Activated T-helper 9 cell treated with anti-CD3 and anti-CD28 coated beads, Interleukin-2, amount 50 U/mL, for 16 hours (primary cell): ENCODE measurements around the gene GNG10.
A peak's percentile ranks its signal among the peaks of the same experiment; 100 is the strongest.
"Not testable (repeated sequence)": the region's sequence is repeated elsewhere in the genome, so short reads cannot be mapped to it uniquely, and the experiment has no call there.

Experiments
- DNase-seq: peaks from one replicate; pipeline ENCODE4 v3.0.0-alpha.2; 2020; ENCODE audit warnings: low read depth

GNG10 gene

GRCh38 chr9:111649016-111649415 is 12.4 kb upstream of the GNG10 start:
- DNase-seq: no peak

DNA sequence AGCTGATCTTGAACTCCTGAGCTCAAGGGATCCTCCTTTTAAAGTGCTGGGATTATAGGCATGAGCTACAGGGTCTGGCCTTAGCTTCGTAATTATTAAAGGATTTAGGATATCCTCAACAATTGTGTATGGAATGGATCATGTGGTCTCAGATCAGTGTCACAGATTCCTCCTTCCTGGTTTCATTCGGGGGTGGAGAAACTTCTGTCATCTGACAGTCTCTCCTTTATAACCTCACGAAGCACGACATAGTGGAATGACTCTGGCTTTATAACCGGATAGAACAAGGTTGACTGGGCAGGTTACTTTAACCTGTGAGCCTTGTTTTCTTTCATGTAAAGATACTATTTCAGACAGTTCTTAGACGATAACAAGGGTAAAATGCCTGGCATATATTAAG is 4.4 kb upstream of the GNG10 start:
- DNase-seq: no peak

DNA sequence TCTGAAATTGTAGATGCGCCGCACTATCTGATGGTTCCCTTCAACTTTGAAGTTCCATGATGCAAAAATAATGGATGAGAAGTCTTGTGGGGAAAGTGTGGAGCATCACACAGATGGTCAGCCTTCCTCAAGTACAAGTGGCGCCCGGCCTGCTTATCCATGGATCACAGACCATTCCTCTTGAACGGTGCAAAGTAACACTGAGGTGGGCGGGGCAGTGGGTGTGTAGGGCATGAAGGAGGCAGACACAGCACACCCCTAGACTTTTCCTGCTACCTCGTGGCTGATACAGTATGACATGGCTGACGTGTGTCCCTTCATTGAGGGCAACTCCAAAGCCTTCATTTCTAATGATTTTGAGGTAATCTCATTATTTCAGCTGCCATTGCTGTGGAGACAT is 2.5 kb upstream of the GNG10 start:
- no peak for DNase-seq

DNA sequence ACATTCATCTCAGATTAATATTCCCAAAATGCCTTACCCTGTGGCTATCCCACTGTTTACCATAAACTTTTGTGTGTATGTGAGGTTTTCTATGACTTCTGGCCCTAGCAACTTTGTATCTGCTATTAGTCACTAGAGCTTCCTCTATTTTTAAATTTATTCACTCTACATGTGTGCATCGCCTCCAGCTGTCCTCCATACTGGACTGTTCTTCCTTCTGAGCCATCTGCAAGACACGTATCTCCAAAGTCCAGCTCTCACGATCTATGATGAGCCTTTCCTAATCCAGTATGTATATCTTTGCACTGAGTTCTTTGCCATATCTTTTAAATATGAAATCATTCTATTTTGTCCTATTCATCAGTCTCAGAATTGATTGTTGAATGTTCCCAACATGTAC is 1.7 kb upstream of the GNG10 start:
- no peak for DNase-seq

DNA sequence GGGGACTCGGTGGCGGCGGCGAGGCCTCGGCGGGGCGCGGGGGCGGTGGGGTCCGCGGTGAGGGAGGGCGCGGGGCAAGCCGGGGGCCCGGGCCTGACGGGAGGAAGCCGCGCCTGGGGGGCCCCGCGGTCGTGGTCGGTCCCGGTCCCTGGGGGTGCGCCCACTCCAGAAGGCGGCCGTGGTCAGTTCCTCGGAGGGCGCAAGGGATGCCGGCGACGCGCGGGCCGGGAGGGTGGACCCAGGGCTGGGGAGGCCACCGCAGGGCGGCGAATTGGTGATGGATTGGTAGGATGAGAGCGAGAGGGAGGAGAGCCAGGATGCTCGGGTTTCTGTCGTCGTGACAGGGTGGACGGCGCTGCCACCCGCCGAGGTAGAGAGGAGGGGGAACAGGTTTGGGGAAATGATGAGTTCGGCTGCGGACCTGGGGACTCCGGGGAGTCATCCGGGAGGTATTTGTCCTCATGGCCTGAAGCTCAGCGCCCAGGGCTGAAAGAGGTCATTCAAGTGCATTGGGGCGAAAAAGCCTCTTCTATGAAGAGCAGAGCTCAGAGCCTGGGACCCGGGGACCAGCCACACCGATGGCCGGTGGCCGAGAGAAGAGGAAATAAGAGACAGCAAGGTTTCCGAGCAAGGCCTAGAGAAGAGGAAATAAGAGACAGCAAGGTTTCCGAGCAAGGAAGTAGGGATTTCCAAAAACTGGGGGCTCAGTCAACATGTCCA is 557 bp downstream of the GNG10 start:
- peak; percentile 12 for DNase-seq

- no peak for DNase-seq
These were observed 1.3 kb downstream of the GNG10 start for GRCh38 chr9:111662576-111663300.

DNA sequence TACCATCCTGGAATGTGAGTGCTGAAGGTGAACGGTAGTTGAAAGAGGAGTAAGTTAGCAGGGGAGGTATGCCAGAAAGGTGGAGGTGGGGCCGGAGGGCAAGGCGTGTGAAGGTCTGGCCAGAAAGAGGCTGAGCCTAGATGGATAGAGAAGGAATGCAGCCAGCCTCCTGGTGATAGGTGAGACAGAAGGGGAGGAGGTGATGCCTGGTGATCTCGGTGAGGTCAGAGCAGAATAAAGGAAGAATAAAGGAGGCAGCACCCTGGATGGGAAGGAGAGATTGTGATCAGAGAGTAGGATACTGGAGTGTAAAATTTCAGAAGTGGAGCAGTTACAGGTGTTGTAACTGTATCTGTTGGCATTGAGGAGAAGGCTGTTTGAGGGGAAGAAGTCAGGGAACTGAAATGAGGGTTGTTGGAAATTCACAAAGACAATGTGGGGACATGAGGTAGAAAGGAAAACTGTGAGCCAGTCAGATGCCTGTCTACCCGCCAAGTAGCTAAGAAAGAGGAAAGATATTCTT is 2.0 kb downstream of the GNG10 start:
- DNase-seq: no peak

DNA sequence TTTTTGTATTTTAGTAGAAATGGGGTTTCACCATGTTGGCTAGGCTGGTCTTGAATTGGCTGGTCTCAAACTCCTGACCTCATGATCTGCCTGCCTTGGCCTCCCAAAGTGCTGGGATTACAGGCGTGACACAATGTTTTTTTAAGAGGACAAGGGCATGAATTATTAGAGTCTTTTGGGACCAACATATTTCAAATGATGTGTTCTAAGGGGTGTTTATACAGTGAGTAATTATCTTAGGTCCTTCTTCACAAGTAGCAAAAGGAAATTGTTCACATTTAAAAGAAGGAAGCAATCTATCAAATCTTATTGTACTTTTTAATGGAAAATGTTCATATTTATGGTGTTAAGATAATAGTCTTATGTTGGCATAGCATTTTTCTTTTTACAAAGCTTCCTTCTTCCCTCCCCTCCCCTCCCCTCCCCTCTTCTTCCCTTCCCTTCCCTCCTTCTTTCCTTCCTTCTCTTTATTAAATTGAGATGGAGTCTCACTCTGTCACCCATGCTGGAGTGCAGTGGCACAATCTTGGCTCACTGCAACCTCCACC is 6.7 kb downstream of the GNG10 start:
- DNase-seq: no peak

GRCh38 chr9:111668601-111669000 is 7.2 kb downstream of the GNG10 start:
- DNase-seq: not testable (repeated sequence)

DNA sequence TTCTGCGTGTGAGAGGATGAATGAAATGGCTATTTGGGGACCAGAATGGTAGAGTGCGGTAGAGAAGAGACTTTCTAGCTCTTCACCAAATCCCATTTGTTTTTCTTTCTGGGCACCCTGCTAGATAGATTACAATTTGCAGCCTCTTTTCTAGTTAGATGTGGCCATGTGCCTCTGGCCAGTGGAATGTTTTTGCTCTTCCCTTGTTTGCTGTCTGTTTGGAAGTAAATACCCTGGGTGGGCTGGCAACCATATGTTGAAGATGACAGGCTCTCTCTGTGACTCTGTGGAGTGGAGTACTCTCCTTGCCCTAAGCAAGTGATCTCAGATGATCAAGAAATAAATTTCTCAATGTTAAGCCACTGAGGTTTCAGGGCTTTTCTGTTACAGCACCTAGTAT is 12.9 kb downstream of the GNG10 start:
- no peak for DNase-seq

GRCh38 chr9:111676116-111676515 is 14.7 kb downstream of the GNG10 start:
- no peak for DNase-seq

DNA sequence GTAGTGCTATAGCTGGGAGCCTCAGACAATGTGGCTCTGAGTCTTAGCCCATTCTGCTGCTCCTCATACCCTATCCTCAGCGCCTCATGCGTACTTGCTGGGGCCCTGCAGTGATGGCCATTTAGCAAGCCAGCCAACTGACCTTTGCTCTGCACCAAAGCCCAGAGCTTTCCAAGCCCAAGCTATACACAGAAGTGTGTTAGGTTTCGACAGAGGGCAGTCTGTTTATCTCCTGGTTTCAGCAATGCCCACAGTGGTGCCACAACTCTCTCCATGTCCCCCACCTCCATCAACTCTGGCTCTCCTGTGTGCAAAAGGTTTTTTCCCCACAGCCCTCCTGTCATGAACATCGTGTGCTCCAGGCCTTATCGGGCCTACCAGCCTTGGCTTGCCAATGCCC is 16.9 kb downstream of the GNG10 start:
- DNase-seq: no peak

- no peak for DNase-seq
These were observed 17.8 kb downstream of the GNG10 start for GRCh38 chr9:111679199-111679598.

DNA sequence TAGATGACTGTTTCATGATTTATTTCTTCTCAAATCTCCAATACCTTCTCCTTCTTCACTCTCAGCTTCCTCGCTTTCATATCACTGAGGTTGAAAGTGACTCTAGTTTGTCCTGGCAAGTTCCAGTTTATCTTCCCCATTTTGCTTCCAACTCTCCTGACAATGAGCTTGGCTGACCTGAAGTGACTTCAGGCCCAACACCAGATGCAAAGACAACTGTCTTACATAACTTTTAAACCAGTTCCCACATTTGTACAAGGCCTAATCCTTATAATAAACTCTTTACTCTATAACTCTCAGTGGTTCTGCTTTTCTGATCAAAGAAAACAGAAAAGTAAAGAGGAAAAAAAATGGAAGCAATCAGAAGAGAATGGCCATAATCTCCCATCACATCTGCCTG is 22.0 kb downstream of the GNG10 start:
- no peak for DNase-seq

- no peak for DNase-seq
These were observed 30.4 kb downstream of the GNG10 start for GRCh38 chr9:111691672-111692329.

DNA sequence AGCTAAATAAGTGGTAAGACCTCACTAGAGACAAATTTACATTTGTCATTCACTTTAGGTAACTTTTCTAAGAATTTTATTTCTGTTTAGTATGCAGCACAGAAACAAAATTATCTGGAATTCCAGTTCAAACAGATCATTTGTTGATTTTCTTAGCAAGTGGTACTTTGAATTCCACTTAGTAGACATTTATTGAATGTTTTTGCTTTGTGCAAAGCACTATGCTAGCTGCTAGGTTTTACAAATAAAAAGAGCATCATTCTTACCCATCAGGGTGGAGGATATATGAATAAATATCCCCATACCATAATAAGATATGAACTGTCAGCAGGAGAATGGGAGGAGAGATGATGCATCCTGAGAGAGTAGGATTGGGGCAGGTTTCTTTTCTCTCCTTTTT is 35.4 kb downstream of the GNG10 start:
- no peak for DNase-seq

- DNase-seq: no peak
These were observed 39.4 kb downstream of the GNG10 start for GRCh38 chr9:111700776-111701175.

DNA sequence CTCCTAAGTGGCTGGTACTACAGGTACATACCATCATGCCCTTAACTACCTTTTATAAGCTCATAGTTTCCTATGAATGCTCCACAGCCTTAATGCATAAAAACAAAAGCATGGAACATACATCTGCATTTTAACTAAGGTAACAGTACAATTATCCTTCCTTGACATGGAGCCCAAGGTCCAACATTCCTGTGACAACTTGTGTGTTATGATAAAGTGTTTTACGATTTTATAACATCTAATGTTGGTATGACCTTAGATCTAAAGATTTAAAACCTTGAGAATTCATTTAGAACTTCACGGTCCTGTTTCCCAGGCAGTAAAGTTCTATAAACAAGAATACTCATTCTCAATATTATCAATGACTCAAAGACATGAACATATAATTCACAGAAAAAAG is 43.1 kb downstream of the GNG10 start:
- no peak for DNase-seq

DNA sequence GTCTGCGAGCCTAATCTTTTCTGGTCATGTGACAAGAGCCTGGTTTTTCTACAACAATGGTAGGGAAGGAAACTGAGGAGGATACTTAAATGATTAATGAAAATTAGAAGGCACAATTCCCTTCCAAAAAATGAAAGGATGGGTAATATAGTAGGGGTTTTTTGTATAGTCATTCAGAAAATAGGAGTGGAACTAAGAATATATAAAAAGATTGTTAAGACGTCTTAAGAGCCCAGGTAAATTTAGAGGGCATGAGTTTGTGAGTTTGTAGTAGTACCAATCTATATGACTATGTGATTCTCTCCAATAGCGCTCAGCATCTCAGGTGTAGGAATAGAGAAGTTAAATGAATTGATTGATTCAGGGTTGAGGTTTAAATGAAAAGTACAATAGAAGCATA is 50.1 kb downstream of the GNG10 start:
- no peak for DNase-seq

DNA sequence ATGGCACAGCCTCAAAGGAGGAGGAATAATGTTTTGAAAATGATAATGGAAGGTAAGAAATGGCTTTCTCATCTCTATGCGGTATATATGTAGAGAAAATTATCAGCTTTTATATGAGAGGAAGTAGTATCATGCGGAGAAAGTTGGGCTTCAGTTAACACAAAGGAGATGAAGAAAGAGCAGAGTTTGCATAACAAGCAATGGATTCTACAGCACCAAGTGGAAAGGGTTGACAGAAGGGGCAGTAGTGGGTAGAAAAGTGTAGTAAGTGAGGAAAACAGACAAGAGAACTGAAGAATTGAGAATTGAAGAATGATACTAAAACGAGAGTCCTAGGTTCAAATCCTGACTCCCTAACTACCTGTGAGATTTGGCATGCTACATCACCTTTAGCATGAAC is 51.0 kb downstream of the GNG10 start:
- DNase-seq: no peak

- no peak for DNase-seq
These were observed 54.1 kb downstream of the GNG10 start for GRCh38 chr9:111715471-111715870.

DNA sequence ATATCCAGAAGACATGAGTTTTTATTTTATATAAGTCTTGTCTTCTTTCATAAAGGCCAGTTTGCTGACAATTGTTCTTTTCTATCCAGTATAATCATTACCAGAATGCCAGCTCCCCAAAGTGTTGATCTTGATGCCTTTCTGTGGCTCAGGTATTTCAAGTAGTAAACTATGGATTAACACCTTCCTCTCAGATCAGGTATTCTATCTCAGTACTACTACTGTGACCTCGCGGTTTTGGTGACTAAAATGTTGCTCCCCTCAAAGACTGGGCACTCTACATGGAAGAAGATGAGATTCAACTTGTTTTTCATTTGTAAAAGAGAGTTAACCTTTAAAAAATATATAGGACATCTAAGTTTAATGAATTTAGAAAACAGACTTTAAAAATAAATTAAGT is 58.1 kb downstream of the GNG10 start:
- DNase-seq: no peak
